GM19043 (cell line): ENCODE measurements around the gene ADGRE2.

Experiments used
- ATAC-seq: cut with Tn5 transposase; IDR thresholded peaks from one replicate; pipeline ENCODE4 v1.9.1; 2021; ENCODE audit warnings: low read depth; ENCODE audit not compliant: unreplicated experiment

ADGRE2 gene

GRCh38 chr19:14748601-14749000 lies 29.8 kb downstream of the ADGRE2 start:
- no peak for ATAC-seq

GRCh38 chr19:14746886-14747285 lies 31.5 kb downstream of the ADGRE2 start:
- ATAC-seq: no peak

GRCh38 chr19:14735915-14736314 lies 42.4 kb downstream of the ADGRE2 start:
- no peak for ATAC-seq

DNA sequence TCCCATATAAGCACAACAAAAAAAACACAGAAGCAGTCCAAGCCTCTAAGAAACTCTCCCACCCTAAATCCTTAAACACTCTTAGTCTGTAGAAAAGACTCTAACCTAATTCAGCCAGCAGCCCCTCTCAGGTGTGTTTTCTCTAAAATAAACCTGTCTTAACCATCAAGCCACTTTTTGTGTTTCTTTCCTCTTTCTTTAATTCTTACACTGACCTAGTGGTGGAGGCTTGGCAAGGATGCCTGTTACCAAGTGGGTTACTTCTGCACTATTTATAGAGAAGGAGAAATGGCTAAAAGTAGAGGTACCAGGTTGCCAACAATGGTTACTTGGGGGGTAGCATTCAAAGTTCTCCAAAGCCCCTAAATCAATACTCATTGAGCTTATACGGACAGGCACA lies 44.8 kb downstream of the ADGRE2 start:
- no peak for ATAC-seq

DNA sequence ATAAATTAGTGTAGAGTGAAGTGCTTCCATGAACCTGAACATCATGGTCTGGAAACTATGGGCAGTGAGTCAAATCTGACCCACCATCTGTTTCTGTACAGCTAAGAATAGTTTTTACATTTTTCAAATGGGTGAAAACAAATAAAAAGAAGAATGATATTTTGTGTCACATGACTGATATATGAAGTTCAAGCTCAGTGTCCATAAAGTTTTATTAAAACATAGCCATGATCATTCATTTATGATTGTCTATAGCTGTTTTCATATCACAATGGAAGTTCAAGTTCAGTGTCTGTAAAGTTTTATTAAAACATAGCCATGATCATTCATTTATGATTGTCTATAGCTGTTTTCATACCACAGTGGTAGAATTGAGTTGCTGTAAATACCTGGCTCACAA lies 45.9 kb downstream of the ADGRE2 start:
- ATAC-seq: no peak

GRCh38 chr19:14731200-14731599 lies 47.2 kb downstream of the ADGRE2 start:
- ATAC-seq: no peak

- no peak for ATAC-seq
Observed at GRCh38 chr19:14728595-14728994, 49.8 kb downstream of the ADGRE2 start.

DNA sequence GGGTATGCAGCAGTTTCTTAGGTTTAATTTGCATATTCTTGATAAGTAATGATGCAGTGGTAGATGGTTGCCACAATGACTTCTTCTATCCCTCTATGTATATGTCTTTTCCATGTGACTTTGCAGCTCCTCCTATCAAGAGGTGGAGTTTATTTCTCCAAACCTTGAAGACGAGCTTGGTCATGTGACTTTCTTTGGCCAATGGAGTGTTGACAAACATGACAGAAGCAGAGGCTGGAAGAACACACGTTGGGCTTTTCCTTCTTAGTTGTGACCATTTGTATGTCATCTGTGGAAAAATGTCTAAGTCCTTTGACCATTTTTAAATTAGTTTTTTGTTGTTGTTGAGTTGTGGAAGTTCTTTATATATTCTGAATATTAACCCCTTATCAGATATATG lies 56.2 kb downstream of the ADGRE2 start:
- ATAC-seq: no peak

- no peak for ATAC-seq
Observed at GRCh38 chr19:14719162-14719561, 59.2 kb downstream of the ADGRE2 start.

DNA sequence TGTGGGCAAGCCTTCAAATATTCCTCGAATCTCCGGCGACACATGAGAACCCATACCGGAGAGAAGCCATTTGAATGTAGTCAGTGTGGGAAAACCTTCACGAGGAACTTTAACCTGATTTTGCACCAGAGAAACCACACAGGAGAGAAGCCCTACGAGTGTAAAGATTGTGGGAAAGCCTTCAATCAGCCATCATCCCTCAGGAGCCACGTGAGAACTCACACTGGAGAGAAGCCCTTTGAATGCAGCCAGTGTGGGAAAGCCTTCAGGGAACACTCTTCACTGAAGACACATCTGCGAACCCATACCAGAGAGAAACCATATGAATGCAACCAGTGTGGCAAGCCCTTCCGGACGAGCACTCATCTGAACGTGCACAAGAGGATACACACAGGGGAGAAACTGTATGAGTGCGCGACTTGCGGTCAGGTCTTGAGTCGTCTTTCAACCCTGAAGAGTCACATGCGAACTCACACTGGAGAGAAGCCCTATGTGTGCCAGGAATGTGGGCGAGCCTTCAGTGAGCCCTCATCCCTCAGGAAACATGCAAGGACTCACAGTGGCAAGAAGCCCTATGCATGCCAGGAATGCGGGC lies 59.7 kb downstream of the ADGRE2 start:
- ATAC-seq: no peak

- ATAC-seq: no peak
Observed at GRCh38 chr19:14715841-14716240, 62.5 kb downstream of the ADGRE2 start.

- no peak for ATAC-seq
Observed at GRCh38 chr19:14704450-14704849, 73.9 kb downstream of the ADGRE2 start.

DNA sequence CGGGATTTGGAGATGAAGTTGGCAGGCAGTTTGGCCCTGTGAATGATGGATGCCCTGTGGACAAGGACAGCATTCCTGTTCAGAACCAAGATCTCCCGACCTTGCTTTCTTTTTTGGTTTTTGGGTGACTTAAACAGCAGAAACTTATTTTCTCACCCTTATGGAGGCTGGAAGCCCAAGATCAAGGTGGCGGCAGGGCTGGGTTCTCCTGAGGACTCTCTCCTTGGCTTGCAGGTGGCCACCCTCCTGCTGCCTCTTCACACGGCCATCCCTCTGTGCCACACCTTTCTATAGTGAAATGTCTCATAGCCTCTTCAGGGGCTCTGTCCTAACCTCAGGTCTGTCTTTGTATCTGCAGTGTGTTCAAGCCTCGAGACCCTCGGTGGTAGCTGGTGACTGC lies 74.5 kb downstream of the ADGRE2 start:
- no peak for ATAC-seq

DNA sequence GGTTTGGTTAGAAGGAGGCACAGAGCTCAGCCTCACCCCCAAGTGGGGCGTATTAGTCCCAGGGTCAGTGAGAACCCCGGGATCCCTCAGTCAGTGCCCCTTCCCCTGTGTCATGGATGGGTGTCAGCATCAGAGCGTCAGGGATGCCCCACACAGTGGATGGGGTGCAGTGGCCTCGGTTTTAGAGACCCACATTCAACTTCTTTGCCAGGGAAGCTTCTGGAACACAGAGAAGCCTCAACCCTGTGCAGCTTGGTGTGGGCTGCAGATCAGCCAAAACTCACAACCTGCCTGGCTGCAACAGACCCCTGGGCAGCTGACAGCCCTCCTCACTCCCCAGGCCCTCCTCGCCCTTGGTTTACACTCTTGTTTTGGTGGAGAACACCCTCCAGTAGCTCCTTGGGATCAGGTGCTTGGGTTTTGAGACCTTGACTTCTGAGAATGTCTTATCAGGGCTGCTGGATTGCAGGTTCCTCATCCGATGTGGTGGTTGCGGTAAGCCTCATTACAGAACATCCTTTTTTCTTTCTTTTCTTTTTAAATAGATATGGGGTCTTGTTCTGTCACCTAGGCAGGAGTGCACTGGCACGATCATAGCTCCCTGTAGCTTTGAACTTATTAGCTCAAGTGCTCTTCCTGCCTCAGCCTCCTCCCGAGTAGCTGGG lies 77.5 kb downstream of the ADGRE2 start:
- no peak for ATAC-seq

GRCh38 chr19:14699641-14700040 lies 78.7 kb downstream of the ADGRE2 start:
- no peak for ATAC-seq

- ATAC-seq: no peak
Observed at GRCh38 chr19:14695471-14695870, 82.9 kb downstream of the ADGRE2 start.

GRCh38 chr19:14694641-14695266 lies 83.6 kb downstream of the ADGRE2 start:
- ATAC-seq: no peak

DNA sequence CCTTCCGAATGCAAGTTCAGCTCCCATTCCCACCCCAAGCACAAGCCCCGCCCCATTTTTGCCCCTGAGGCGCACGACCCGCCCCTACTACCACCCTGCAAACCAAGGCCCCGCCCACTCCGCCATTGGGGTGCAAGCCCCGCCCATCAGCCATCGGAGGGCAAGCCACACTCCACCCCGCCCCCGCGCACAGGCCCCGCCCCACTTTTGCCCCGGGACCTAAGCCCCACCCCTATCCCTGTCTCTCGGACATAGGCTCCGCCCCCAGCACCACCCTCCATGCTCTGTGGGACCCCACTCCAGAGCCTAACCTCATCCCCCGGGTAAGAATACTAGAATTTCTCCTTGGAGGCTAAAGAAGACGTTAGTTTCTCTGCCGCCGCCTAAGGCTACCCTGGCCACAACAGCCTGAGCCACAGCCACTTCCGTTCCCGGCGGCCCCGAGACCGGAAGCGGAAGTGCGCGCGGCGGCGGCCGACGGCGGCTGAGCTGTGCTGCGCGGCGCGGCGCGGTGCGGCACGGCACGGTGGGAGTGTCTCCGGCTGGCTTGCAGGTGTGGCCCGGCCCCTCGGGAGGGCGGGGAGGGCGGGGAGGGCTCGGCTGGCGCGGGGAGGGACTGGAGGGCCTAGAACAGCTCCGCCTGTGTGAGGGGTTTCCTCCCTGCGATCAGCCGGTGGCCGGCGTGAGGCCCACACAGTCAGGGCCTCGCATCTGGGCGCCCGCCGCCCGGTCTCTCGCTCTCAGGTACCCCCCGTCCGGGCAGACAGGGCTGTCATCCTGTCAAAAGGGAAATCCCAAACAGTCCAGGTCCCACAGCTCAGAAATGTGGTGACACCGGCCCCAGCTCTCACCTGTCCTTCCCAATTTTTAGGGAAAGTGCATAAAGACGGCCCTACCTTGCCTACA lies 88.5 kb downstream of the ADGRE2 start, which contains the start of gene ZNF333:
ZNF333 (plus strand) TSS at position 451 of the 906 bp plus-strand sequence. CDS start 3,444 bp downstream, outside the sequence.
- peak; percentile 86 for ATAC-seq

DNA sequence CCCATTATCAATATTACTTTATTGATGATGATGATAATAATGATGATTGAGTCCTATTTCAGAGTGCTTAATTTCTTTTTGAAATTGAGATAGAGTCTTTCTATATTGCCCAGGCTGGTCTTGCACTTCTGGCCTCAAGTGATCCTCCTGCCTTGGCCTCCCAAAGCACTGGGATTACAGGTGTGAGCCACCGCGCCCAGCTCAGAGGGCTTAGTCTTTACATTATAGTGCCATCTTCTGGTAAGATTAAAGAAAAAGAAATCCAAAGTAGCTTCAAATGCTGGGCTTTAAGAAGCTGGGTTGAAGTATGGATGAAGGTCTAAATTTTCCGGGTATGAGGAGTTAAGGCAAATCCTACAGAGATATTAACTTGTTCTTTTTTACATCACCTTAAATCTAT lies 91.9 kb downstream of the ADGRE2 start:
- no peak for ATAC-seq

DNA sequence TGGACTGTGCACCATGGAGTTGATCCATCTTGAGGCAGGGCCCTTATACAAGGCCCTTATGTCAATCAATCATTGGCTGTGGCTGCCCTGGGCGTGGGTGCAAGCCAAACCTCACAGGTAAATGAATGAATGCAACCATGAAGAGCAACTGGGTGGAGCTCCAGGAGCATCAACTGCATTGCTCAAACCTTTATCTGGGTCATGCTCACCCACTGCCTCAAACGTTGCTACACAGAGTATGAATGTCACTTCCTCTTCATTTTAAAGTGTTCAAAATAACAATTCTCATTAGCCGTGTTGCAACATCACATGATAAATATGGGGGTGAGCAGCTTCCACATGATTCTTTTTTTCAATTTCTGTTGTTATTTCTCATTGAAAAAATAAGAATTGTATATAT lies 94.9 kb downstream of the ADGRE2 start:
- ATAC-seq: no peak
